NCI-H1417 treated with DMSO at 0.1 percent for 48 hours (cell line): Measurements from ENCODE around the gene LCNL1.

Experiments
- DNase-seq: peaks from one replicate; lab custom pipeline; 2025; lab: John Stamatoyannopoulos, UW

Gene LCNL1

DNA sequence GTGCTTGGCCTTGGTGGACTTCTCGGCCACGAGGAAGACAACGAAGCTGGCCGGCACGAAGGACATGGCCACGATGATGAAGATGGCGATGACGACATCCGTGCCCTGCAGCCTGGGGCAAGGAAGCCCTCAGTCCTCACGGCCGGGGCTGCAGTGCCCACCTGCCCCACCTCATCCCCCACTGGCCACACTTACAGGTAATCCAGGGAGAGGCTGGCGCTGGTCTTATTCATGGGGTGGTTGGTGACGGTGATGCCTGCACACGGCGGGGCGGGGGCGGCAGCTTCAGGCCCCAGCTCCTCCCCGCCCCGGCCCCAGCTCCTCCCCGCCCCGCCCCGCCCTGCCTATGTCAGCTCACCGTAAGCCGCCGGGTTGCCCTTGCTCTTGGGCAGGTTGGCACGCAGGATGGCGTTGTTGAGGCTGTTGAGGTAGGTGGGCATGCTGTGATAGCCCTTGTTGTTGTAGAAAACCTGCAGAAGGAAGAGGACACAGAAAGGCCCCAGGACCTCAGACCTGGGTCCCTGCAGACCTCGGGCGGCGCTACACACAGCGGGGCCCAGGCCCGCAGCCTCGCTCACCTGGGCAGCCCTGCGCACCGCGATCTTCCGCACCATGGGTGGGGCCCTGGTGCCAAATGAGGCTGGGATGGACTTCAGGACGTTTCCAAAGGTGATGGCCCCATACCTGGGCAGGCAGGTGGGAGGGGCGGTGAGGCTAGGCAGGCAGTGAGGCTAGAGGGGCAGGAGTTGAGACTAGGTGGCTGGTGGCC, 29.3 kb downstream of the LCNL1 start:
- no peak for DNase-seq

- no peak for DNase-seq
Observed at GRCh38 chr9:137012694-137013570, 30.1 kb downstream of the LCNL1 start.

- no peak for DNase-seq
Observed at GRCh38 chr9:137013571-137013940, 30.8 kb downstream of the LCNL1 start.

DNA sequence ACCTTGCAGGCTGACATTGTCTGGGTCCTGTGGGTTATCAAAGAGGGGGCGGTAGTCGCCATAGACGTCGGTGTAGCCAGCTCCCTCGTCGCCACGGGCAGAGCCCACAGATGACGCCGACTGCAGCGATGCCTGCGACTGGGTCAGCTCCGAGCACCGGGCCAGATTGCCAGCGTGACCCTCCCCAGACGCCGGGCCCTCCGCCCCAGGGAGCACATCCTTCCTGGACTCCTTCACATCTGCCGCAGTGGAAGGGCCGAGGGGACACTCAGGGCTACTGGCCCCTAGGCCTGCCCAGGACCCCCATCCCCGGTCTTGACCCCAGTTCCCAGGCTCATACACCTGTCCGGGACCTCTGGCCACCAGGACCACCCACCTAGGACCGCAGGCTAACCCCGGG, 31.4 kb downstream of the LCNL1 start:
- no peak for DNase-seq

- no peak for DNase-seq
Observed at GRCh38 chr9:137014776-137015539, 32.2 kb downstream of the LCNL1 start.

GRCh38 chr9:137015540-137015930, 32.7 kb downstream of the LCNL1 start:
- no peak for DNase-seq

GRCh38 chr9:137015976-137016375, 33.2 kb downstream of the LCNL1 start:
- no peak for DNase-seq

DNA sequence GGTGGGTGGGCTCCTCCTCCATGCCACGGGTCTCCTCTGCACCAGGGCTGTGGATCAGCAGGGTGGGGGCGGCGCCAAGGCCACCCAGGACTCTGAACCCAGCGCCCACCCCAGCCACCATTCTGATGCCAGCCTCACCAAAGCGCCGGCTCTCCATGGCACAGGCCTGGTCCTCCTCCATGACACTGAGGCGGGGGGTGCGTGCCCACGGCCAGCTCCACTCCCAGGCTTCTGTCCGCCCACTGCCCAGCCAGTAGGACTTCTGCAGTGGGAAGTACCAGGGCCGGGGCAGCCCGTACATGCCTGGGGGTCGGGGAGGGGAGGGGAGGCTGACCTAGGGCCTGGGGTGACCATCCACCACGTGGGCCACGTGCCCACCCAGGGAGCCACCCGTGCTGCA, 33.6 kb downstream of the LCNL1 start:
- no peak for DNase-seq

DNA sequence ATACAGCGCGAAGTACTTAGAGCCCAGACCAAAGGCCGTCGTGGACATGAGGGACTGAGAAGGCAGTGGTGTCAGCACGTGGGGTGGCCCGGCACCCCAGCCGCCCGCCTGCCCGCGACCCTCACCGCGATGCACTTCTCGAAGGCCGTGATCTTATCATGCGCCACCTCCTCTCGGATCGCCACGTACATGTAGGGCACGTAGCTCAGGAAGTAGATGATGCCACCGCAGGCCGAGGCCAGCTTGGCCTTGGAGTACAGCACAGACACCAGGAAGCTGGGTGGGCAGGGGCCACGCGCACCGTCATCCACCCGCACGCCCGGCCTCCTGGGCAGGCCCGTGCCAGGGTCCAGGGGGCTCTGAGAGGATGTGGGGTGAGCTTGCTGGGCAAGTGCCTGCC, 34.3 kb downstream of the LCNL1 start:
- DNase-seq: no peak

- DNase-seq: no peak
Observed at GRCh38 chr9:137017791-137018497, 35.2 kb downstream of the LCNL1 start.

- no peak for DNase-seq
Observed at GRCh38 chr9:137018761-137019559, 36.2 kb downstream of the LCNL1 start.

DNA sequence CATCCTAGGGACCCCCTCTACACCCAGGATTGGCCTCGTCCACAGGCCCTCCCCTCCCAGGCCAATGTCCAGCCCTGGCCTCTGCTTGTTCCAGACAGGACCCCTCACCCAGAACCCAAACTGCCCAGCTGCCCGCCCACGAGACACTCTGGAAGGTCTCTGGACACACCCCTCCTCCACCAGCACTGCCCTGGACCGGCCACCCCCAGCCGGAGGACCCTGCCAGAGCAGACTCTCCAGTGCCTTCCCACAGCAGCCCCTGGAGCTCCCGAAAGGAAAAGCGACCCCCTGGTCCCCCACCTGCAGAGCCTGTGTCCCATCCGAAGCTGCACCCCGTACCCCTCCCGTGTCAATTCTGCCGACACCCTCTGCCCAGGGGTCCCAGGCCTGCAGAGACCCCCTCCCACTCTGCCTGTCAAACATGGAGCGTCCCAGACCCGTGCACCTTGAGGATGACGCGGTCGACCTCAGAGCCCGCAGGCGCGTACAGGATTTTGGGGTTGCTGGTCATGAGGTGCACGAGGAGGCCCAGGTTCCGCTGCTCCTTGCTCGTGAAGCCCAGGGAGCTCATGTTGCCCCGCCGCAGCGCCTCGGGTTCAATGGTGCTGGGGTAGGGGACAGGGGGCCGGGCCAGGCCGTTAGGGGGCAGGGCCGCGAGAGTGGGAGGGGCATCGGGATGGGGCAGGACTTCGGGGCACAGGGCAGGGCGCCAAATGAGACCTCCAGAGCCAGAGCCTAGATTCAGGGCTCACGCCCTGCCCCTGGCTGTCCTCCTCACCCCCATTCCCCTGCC, 37.3 kb downstream of the LCNL1 start:
- DNase-seq: no peak

GRCh38 chr9:137020771-137021567, 38.2 kb downstream of the LCNL1 start:
- no peak for DNase-seq

- DNase-seq: no peak
Observed at GRCh38 chr9:137021568-137021978, 38.8 kb downstream of the LCNL1 start.

GRCh38 chr9:137021979-137022661, 39.3 kb downstream of the LCNL1 start:
- DNase-seq: no peak

DNA sequence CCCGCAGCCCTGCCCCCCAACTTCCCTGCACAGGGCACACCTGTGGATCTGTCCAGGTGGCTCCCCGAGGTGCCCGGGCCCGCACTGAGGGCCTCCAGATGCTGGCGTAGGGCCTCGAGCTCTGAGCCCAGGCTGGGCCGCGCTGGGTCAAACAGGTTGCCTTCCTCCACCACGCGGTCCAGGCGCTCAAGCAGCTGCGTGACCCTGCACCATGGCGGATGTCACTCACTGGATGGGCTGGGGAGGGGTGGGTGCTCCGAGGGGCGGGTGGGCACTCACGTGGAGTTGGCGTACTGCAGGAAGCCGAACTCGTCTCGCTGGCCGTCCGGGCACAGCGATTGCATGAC, 39.8 kb downstream of the LCNL1 start:
- no peak for DNase-seq

GRCh38 chr9:137023157-137023556, 40.4 kb downstream of the LCNL1 start:
- DNase-seq: no peak

GRCh38 chr9:137023583-137023991, 40.8 kb downstream of the LCNL1 start:
- no peak for DNase-seq

DNA sequence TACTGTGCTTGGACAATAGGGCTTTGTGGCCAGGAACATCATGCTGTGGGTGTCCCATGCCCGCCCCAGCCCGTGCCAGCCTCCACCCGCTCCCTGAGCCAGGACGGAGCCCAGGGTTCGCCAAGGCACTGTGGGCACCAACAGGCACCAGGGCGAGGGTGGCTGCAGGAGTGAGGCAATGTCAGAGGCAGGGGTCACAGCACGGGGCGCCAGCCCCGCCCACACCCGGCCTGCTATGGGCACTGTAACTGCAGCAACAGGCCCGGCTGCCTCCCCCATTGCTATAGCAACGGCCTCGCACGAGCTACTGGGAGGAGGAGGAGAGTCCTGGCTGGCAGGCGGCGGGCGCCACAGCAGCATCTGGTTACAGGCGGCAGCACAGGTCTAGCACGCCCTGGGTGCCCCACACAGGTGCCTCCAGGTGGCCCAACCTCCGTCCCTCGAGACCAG, 42.7 kb downstream of the LCNL1 start:
- peak; percentile 81 for DNase-seq
